Measurements from ENCODE around the gene KLF6. TPM values are rescaled to one million over a fixed set of nuclear protein-coding genes. Genes with fewer than 3 reads are reported as not detected.

KLF6 gene
- total and polyA plus RNA-seq, 8 donors: 66.0 to 217 (median 112) TPM

DNA sequence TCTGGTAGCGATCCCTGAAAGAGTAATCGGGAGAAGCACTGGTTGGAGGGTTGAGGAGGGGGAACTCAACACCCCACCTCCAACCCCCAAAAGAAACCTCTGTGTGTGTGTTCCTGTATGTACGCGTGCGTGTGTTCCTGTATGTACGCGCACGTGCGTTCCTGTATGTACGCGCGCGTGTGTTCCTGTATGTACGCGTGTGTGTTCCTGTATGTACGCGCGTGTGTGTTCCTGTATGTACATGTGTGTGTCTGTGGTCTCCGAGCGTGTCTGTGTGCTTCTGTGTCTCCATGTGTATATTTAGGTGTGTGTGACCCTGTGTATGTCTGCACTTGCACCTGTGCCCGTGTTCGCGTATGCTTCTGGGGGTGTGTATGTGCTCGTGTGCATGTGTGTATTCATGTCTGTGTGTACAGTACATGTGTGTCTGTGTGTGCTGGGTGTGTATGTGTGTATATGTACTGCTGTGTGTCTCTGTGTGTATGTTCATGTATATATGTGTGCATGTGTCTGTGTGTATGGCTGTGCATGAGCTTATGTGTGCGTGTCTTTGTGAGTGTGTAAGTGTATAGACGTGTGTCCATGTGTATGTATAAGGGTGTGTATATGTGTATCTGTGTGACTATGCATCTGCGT lies 42.9 kb upstream of the KLF6 start:
- TF ChIP-seq, protein P1, sequence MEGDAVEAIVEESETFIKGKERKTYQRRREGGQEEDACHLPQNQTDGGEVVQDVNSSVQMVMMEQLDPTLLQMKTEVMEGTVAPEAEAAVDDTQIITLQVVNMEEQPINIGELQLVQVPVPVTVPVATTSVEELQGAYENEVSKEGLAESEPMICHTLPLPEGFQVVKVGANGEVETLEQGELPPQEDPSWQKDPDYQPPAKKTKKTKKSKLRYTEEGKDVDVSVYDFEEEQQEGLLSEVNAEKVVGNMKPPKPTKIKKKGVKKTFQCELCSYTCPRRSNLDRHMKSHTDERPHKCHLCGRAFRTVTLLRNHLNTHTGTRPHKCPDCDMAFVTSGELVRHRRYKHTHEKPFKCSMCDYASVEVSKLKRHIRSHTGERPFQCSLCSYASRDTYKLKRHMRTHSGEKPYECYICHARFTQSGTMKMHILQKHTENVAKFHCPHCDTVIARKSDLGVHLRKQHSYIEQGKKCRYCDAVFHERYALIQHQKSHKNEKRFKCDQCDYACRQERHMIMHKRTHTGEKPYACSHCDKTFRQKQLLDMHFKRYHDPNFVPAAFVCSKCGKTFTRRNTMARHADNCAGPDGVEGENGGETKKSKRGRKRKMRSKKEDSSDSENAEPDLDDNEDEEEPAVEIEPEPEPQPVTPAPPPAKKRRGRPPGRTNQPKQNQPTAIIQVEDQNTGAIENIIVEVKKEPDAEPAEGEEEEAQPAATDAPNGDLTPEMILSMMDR (IDR thresholded peaks at IDR 0.05): no peak
- Histone ChIP-seq H3K27ac (peak overlapping the region; percentile 74 to 83), H3K4me1 (peaks cover 14 to 37% of the 10 kb centered on the region in 2 donors), H3K27me3 (no peaks in the 10 kb centered on the region), H3K9me3 (no peaks in the 10 kb centered on the region), H3K36me3 (no peaks in the 10 kb centered on the region), H3K4me3 (no peak overlapping the region)
- no peak for DNase-seq
- intact Hi-C loops (cut with DNase I): no loop called here
- no peak for ATAC-seq

GRCh38 chr10:3827266-3827665 lies 42.3 kb upstream of the KLF6 start:
- Histone ChIP-seq H3K4me1 (peaks cover 14 to 37% of the 10 kb centered on the region in 2 donors), H3K9me3 (no peaks in the 10 kb centered on the region), H3K27ac (peak overlapping the region in 1 of 2 donors; percentile 13), H3K36me3 (no peaks in the 10 kb centered on the region), H3K4me3 (no peak overlapping the region), H3K27me3 (no peaks in the 10 kb centered on the region)
- ATAC-seq (no peak), DNase-seq (no peak)
- TF ChIP-seq, protein P1 (IDR thresholded peaks at IDR 0.05): no peak
- intact Hi-C loops (cut with DNase I): no loop called here

DNA sequence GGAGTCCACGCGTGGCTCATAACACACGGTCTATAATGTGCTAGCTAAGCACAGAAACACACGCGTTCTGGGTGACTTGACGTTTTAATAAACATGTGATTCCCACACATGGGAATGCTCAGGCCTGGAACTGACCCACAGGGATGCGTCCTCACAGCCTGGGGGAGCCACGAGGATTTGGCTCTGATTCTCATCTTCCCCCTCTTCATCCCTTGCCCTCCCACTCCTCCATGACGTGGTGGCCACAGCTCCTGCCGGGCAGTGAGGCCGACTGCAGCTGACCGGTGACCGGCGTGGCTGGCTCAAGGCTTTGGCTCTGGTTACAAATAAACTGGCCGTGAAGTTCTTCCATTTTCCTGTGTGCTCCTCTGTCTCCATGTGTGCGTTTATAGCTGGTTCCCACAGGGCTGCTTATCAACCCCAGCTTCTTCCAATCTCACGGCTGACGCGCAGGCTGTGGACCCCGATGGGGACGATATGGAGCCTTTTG lies 40.9 kb upstream of the KLF6 start:
- Histone ChIP-seq H3K36me3 (no peaks in the 10 kb centered on the region), H3K4me1 (peaks cover 8 to 27% of the 10 kb centered on the region in 2 donors), H3K9me3 (no peaks in the 10 kb centered on the region), H3K27ac (no peak overlapping the region), H3K4me3 (no peak overlapping the region), H3K27me3 (no peaks in the 10 kb centered on the region)
- DNase-seq (no peak), ATAC-seq (no peak)
- TF ChIP-seq, protein P1 (IDR thresholded peaks at IDR 0.05): no peak
- intact Hi-C loops (cut with DNase I): no loop called here

DNA sequence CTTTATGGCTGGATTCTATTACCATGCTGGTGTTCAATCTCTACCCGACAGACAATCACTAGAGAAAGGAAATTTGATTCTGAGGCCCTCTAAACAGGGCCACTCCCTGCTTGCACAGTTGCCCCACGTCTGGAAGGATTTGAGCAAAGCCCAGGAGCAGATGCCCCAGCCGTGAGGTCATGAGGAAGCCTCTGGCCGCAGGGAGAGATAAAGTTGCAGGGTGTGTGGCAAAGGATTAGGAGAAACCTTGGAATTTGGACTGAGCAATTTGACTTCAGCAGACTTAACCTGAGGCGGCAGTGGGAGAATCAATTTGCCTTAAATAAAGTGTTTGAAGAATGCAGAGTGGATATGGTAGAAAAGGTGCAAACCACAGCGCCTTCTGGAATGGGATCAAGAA lies 40.2 kb upstream of the KLF6 start:
- Histone ChIP-seq H3K4me3 (no peak overlapping the region), H3K36me3 (no peaks in the 10 kb centered on the region), H3K27me3 (no peaks in the 10 kb centered on the region), H3K9me3 (no peaks in the 10 kb centered on the region), H3K27ac (no peak overlapping the region), H3K4me1 (peaks cover 8 to 20% of the 10 kb centered on the region in 2 donors)
- ATAC-seq: peak; percentile 48
- intact Hi-C loops (cut with DNase I): no loop called here
- DNase-seq: no peak
- TF ChIP-seq, protein P1 (IDR thresholded peaks at IDR 0.05): no peak

DNA sequence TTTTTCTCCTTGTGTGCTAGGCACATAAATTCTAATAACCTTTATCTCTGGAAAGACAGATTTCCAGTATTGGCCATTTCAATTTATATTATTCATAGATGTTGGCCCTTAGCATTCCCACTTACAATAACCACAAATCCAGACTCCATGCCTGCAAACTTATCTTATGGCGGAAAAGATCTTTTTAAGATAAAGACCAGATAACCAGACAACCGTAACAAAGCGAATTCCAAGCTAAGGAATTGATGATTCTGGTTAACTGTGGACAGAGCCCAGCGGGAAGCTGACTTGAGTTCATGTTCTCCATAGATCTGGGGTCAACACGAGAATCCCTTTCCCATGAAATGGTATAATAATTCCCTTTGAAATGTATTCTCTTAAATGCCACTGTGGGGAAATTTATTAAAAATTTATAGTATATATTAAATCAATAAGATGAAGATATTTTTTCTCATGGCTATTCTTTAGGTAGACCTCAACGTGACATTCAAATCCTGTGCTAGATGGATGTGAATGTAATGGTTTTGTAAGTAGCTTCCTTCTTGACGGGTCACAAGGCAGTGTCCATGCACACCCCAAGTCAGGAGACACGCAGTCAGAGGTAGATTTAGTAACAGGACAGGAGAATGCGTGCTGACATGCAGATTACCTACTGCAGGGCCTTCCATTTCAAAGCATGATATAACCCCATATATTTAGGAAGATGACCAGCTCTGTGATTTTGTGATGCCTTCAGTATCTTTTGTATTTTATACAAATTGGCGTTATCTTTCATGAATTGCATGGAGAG lies 37.7 kb upstream of the KLF6 start:
- DNase-seq (no peak), ATAC-seq (no peak)
- Histone ChIP-seq H3K36me3 (no peaks in the 10 kb centered on the region), H3K27ac (no peak overlapping the region), H3K4me3 (no peak overlapping the region), H3K4me1 (no peaks in the 10 kb centered on the region), H3K27me3 (no peaks in the 10 kb centered on the region), H3K9me3 (no peaks in the 10 kb centered on the region)
- TF ChIP-seq, protein P1 (IDR thresholded peaks at IDR 0.05): no peak
- intact Hi-C loops (cut with DNase I): no loop called here

Data from left lung (tissue), 10 donors.